ENCODE results near the gene RAB11B. TPM values are rescaled to one million over a fixed set of nuclear protein-coding genes. Genes with fewer than 3 reads are reported as not detected.
A peak's percentile ranks its signal among the peaks of the same experiment; 100 is the strongest.

RAB11B gene
- total and polyA plus RNA-seq, 9 of the 15 experiments (the other 6 are each of a cell fraction or from before 2014, with no cell fraction given) = 0.74 to 71.0 (median 13.8) TPM

GRCh38 chr19:8430650-8431049 is 40.5 kb downstream of the RAB11B start:
- intact Hi-C loops (cut with micrococcal nuclease) (no loop called here), in situ Hi-C loops (cut with MboI) (no loop called here)
- Histone ChIP-seq H3K36me3 (ENCODE audit: control insufficient read depth, insufficient read depth, low read length) (no peaks in the 10 kb centered on the region), H4K20me1 (replicated peaks; ENCODE audit: control insufficient read depth, insufficient read depth, low read length) (no peaks in the 10 kb centered on the region), H3K9me1 (ENCODE audit: control insufficient read depth, insufficient read depth, low read length) (no peaks in the 10 kb centered on the region), H2AFZ (ENCODE audit: low read depth, low read length) (no peak overlapping the region), H3K4me3 (no peak overlapping the region), H3K4me1 (replicated peaks in 1 of 2; ENCODE audit: control insufficient read depth in 2 of 2, insufficient read depth in 2 of 2, low read length in 2 of 2) (peaks cover 0 to 5% of the 10 kb centered on the region in 2 experiments; a peak in 2 of 5 replicates), H3K9me3 (replicated peaks; ENCODE audit: control insufficient read depth, insufficient read depth, low read depth, low read length) (no peaks in the 10 kb centered on the region), H3K9ac (ENCODE audit: insufficient read depth in 1 of 2, low read depth in 2 of 2, low read length in 2 of 2) (peak overlapping the region in 1 of 2 experiments; percentile 43; a peak in 2 of 4 replicates), H3K27me3 (ENCODE audit: control insufficient read depth in 2 of 2, insufficient read depth in 2 of 2, low read length in 2 of 2) (no peaks in the 10 kb centered on the region), H3K4me2 (ENCODE audit: insufficient read depth, low read length) (no peak overlapping the region), H3K79me2 (ENCODE audit: control insufficient read depth, insufficient read depth, low read length) (no peaks in the 10 kb centered on the region), H3K27ac (ENCODE audit: extremely low read depth, low read depth, low read length) (no peak overlapping the region)
- CTCF ChIA-PET (ENCODE audit: low intra/inter-chr PET ratio) = no interaction called here
- FAIRE-seq = no peak
- BruUV-seq (replicated peaks) = no TSS peak
- TF ChIP-seq FOXO4 (CRISPR knock-in tag; IDR thresholded peaks at IDR 0.05) (no peak), ZBTB33 (CRISPR knock-in tag; IDR thresholded peaks at IDR 0.05) (peak; percentile 44; the same call in 1 of the 2 replicates)
- 71% methylated on average over 13 of the region's 20 CpGs for WGBS (ENCODE audit: insufficient coverage, low coverage, missing lambda C conversion rate)
- POLR2A ChIA-PET = interaction anchor here (0.5 to 1.1 kb wide), 4 partner anchors 11 to 105 kb away, joined by 3 read pairs; partner anchors contain the start of gene HNRNPM
- ATAC-seq = no peak
- DNase-seq (ENCODE audit: extremely low read depth in 1 of 4, low spot score in 3 of 4) = no peak

Measured in K562 (cell line).